HG02852 (cell line): Measurements from ENCODE around the gene ZNF593OS.

Source experiments
- ATAC-seq: cut with Tn5 transposase; IDR thresholded peaks from one replicate; pipeline ENCODE4 v1.9.1; 2021; ENCODE audit warnings: mild to moderate bottlenecking, moderate library complexity; ENCODE audit not compliant: unreplicated experiment

The ZNF593OS gene

GRCh38 chr1:26127235-26128163 is 44.1 kb downstream of the ZNF593OS start:
- ATAC-seq = no peak

GRCh38 chr1:26126321-26127084 is 45.1 kb downstream of the ZNF593OS start:
- ATAC-seq = no peak

GRCh38 chr1:26125946-26126320 is 45.7 kb downstream of the ZNF593OS start:
- no peak for ATAC-seq

- no peak for ATAC-seq
Measured at GRCh38 chr1:26125382-26125781, 46.2 kb downstream of the ZNF593OS start.

GRCh38 chr1:26124418-26125331 is 47.0 kb downstream of the ZNF593OS start:
- ATAC-seq = no peak

GRCh38 chr1:26122988-26123973 is 48.4 kb downstream of the ZNF593OS start:
- ATAC-seq = no peak

GRCh38 chr1:26121854-26122773 is 49.5 kb downstream of the ZNF593OS start:
- no peak for ATAC-seq

- ATAC-seq = no peak
Measured at GRCh38 chr1:26119892-26120608, 51.6 kb downstream of the ZNF593OS start.
